Measurements from ENCODE around the gene PLEKHA4. TPM values are rescaled to one million over a fixed set of nuclear protein-coding genes. Genes with fewer than 3 reads are reported as not detected.
"Not testable (repeated sequence)": the region's sequence is repeated elsewhere in the genome, so short reads cannot be mapped to it uniquely, and the experiment has no call there.

Gene PLEKHA4
- total and polyA plus RNA-seq, 2 of the 13 experiments (the other 11 are each of a cell fraction or from before 2014, with no cell fraction given): 4.8 to 6.0 TPM

DNA sequence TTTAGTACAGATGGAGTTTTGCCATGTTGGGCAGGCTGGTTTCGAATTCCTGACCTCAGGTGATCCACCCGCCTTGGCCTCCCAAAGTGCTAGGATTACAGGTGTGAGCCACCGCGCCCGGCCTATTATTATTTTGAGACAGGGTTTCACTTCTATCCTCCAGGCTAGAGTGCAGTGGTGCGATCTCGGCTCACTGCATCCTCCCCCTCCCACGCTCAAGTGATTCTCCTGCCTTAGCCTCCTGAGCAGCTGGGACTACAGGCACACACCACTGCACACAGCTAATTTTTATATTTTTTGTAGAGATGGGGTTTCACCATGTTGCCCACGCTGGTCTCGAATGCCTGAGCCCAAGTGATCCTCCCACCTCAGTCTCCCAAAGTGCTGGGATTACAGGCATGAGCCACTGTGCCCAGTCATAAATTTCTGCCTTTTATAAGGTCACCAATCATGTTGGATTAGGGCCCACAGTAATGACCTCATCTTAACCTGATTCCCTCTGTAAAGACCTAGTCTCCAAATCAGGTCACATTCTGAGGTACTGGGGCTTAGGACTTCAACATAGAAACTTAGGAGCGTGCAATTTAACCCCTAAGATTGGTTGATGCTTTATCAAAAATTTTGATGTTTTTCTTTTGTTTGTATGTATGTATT is 41.1 kb upstream of the PLEKHA4 start:
- intact Hi-C loops (cut with micrococcal nuclease; ENCODE audit: unreplicated experiment); H3K27ac ChIP-seq (ENCODE audit: extremely low read length, insufficient read depth, low read length); H3K79me2 ChIP-seq (ENCODE audit: insufficient read depth, low read length); H3K4me2 ChIP-seq (ENCODE audit: low read depth, low read length); H3K9me3 ChIP-seq (ENCODE audit: low read length); DNase-seq (ENCODE audit: low spot score); in situ Hi-C loops (cut with HindIII; ENCODE audit: extremely low pct_ligation_motif_present, low pct_unique_long_range_greater_than_20kb); CTCF ChIA-PET (ENCODE audit: low intra/inter-chr PET ratio, low total read pairs); H3K9ac ChIP-seq (ENCODE audit: insufficient read depth, low read depth, low read length); H4K20me1 ChIP-seq (ENCODE audit: insufficient read depth, low read length); H3K27me3 ChIP-seq (ENCODE audit: control insufficient read depth in 1 of 2, insufficient read depth in 2 of 2, low read length in 2 of 2); FAIRE-seq; BruUV-seq (replicated peaks); H3K4me3 ChIP-seq (replicated peaks in 1 of 3; ENCODE audit: insufficient read depth in 1 of 3, low read depth in 2 of 3, low read length in 3 of 3); POLR2A ChIA-PET; H2AFZ ChIP-seq (ENCODE audit: low read length); ATAC-seq; TF ChIP-seq ATF7 (CRISPR knock-in tag; IDR thresholded peaks at IDR 0.05): not testable (repeated sequence)
- 98% methylated on average over 11 of the region's 11 CpGs for WGBS (ENCODE audit: low lambda C conversion rate)
- TF ChIP-seq ATF7 (IDR thresholded peaks at IDR 0.05): 0 out of 2 replicates have a peak, but pooled peaks have one; percentile 18
- Histone ChIP-seq H3K4me1 (ENCODE audit: insufficient read depth, low read length) (peaks cover 22% of the 10 kb centered on the region), H3K36me3 (replicated peaks in 1 of 2; ENCODE audit: control insufficient read depth in 1 of 2, insufficient read depth in 2 of 2, low read length in 2 of 2) (peaks cover 20 to 57% of the 10 kb centered on the region in 2 experiments)

DNA sequence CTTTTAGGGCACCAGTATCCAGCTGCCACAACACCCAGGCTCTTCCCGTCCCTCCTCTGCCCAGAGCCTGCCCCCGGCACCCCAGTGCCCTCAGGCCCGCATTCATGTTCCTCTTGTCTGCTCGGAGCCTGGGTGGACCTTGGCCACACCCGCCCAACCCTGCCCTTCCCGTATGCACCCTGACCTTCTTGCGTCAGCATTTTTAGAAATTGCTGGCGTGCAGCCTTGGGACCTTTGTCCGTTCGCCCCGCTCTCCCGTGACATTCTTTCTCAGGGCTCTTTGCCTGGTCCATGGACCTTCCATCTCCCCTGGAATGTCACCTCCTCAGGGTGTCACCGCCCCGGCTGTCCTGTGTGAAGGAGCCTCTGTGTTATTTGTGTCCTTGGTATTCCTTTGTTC is 39.3 kb upstream of the PLEKHA4 start:
- intact Hi-C loops (cut with micrococcal nuclease; ENCODE audit: unreplicated experiment): loop anchor here (1.0 kb wide), 1 partner anchor 64 kb away; no protein-coding TSS in a partner anchor
- Histone ChIP-seq H3K4me2 (ENCODE audit: low read depth, low read length) (peak overlapping the region; percentile 68), H3K4me1 (ENCODE audit: insufficient read depth, low read length) (peaks cover 22% of the 10 kb centered on the region), H3K9me3 (ENCODE audit: low read length) (no peaks in the 10 kb centered on the region), H3K4me3 (replicated peaks in 1 of 3; ENCODE audit: insufficient read depth in 1 of 3, low read depth in 2 of 3, low read length in 3 of 3) (peak overlapping the region in 1 of 3 experiments; percentile 33; a peak in 2 of 6 replicates), H3K27me3 (ENCODE audit: control insufficient read depth in 1 of 2, insufficient read depth in 2 of 2, low read length in 2 of 2) (no peaks in the 10 kb centered on the region), H3K36me3 (replicated peaks in 1 of 2; ENCODE audit: control insufficient read depth in 1 of 2, insufficient read depth in 2 of 2, low read length in 2 of 2) (peaks cover 11 to 44% of the 10 kb centered on the region in 2 experiments), H3K79me2 (ENCODE audit: insufficient read depth, low read length) (no peaks in the 10 kb centered on the region), H2AFZ (ENCODE audit: low read length) (no peak overlapping the region), H3K27ac (ENCODE audit: extremely low read length, insufficient read depth, low read length) (peak overlapping the region; percentile 77), H3K9ac (ENCODE audit: insufficient read depth, low read depth, low read length) (peak overlapping the region; percentile 40), H4K20me1 (ENCODE audit: insufficient read depth, low read length) (no peaks in the 10 kb centered on the region)
- ChIA-PET POLR2A (interaction anchor here (1.0 kb wide), 1 partner anchor 60 kb away, joined by 3 read pairs; no protein-coding TSS in a partner anchor), CTCF (ENCODE audit: low intra/inter-chr PET ratio, low total read pairs) (no interaction called here)
- peak; percentile 93 for ATAC-seq
- DNase-seq (ENCODE audit: low spot score): peak; percentile 83
- in situ Hi-C loops (cut with HindIII; ENCODE audit: extremely low pct_ligation_motif_present, low pct_unique_long_range_greater_than_20kb): no loop called here
- 2% methylated on average over 14 of the region's 14 CpGs for WGBS (ENCODE audit: low lambda C conversion rate)
- BruUV-seq (replicated peaks): no TSS peak
- FAIRE-seq: peak; percentile 93
- peak; percentile 79 for TF ChIP-seq GATAD2A (CRISPR knock-in tag; IDR thresholded peaks at IDR 0.05)
- TF ChIP-seq, protein P1, sequence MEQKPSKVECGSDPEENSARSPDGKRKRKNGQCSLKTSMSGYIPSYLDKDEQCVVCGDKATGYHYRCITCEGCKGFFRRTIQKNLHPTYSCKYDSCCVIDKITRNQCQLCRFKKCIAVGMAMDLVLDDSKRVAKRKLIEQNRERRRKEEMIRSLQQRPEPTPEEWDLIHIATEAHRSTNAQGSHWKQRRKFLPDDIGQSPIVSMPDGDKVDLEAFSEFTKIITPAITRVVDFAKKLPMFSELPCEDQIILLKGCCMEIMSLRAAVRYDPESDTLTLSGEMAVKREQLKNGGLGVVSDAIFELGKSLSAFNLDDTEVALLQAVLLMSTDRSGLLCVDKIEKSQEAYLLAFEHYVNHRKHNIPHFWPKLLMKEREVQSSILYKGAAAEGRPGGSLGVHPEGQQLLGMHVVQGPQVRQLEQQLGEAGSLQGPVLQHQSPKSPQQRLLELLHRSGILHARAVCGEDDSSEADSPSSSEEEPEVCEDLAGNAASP (CRISPR knock-in tag; IDR thresholded peaks at IDR 0.05; ENCODE audit: borderline replicate concordance): peak; percentile 50; the same call in 1 of the 2 replicates
- TF ChIP-seq ZNF337 (CRISPR knock-in tag; IDR thresholded peaks at IDR 0.05; ENCODE audit: borderline replicate concordance, low read depth): no peak
- TF ChIP-seq, protein P2, sequence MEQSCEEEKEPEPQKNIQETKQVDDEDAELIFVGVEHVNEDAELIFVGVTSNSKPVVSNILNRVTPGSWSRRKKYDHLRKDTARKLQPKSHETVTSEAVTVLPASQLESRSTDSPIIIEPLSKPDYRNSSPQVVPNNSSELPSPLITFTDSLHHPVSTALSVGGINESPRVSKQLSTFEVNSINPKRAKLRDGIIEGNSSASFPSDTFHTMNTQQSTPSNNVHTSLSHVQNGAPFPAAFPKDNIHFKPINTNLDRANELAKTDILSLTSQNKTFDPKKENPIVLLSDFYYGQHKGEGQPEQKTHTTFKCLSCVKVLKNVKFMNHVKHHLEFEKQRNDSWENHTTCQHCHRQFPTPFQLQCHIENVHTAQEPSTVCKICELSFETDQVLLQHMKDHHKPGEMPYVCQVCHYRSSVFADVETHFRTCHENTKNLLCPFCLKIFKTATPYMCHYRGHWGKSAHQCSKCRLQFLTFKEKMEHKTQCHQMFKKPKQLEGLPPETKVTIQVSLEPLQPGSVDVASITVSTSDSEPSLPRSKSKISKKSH (CRISPR knock-in tag; IDR thresholded peaks at IDR 0.05; ENCODE audit: borderline replicate concordance): no peak
- peak; percentile 30; the same call in 1 of the 2 replicates for TF ChIP-seq ZNF441 (CRISPR knock-in tag; IDR thresholded peaks at IDR 0.05; ENCODE audit: borderline replicate concordance)
- TF ChIP-seq RARA (CRISPR knock-in tag; IDR thresholded peaks at IDR 0.05): peak; percentile 75
- TF ChIP-seq ZNF850 (CRISPR knock-in tag; conservative IDR thresholded peaks at IDR 0.05): no peak
- no peak for TF ChIP-seq ZSCAN9 (CRISPR knock-in tag; IDR thresholded peaks at IDR 0.05; ENCODE audit: borderline replicate concordance)
- TF ChIP-seq ZNF326 (CRISPR knock-in tag; IDR thresholded peaks at IDR 0.05; ENCODE audit: borderline replicate concordance): no peak
